A204.1 (cell line): ENCODE measurements around the gene SAMD4B.
"Not testable (repeated sequence)": the region's sequence is repeated elsewhere in the genome, so short reads cannot be mapped to it uniquely, and the experiment has no call there.

ENCODE experiments used
- FAIRE-seq: peaks from 2 replicates; lab custom pipeline; 2012; peaks lifted over from hg19 to GRCh38; lab: Jason Lieb, UNC

The SAMD4B gene

GRCh38 chr19:39341719-39342604 is at the start of gene SAMD4B:
SAMD4B (plus strand) TSS chr19:39342421; CDS start chr19:39356894, 14,473 bp downstream.
- no peak for FAIRE-seq

GRCh38 chr19:39293394-39293793 is 48.8 kb upstream of the SAMD4B start:
- no peak for FAIRE-seq

- no peak for FAIRE-seq
Measured at GRCh38 chr19:39296055-39296645, 46.1 kb upstream of the SAMD4B start, which contains the start of gene IFNL1. IFNL1 (plus strand) TSS chr19:39296407; CDS start chr19:39296422, 15 bp downstream.

- FAIRE-seq: no peak
Measured at GRCh38 chr19:39296906-39297305, 45.3 kb upstream of the SAMD4B start.

- FAIRE-seq: no peak
Measured at GRCh38 chr19:39297931-39298634, 44.1 kb upstream of the SAMD4B start.

GRCh38 chr19:39299404-39299803 is 42.8 kb upstream of the SAMD4B start:
- no peak for FAIRE-seq

GRCh38 chr19:39299832-39300231 is 42.4 kb upstream of the SAMD4B start:
- no peak for FAIRE-seq

- no peak for FAIRE-seq
Measured at GRCh38 chr19:39301021-39301420, 41.2 kb upstream of the SAMD4B start.

GRCh38 chr19:39301562-39301961 is 40.7 kb upstream of the SAMD4B start:
- FAIRE-seq: no peak

GRCh38 chr19:39303373-39304184 is 38.6 kb upstream of the SAMD4B start:
- no peak for FAIRE-seq

- FAIRE-seq: no peak
Measured at GRCh38 chr19:39304185-39304513, 38.1 kb upstream of the SAMD4B start.

GRCh38 chr19:39304701-39305571 is 37.3 kb upstream of the SAMD4B start:
- no peak for FAIRE-seq

- FAIRE-seq: no peak
Measured at GRCh38 chr19:39306075-39306474, 36.1 kb upstream of the SAMD4B start.

GRCh38 chr19:39307046-39307821 is 35.0 kb upstream of the SAMD4B start:
- FAIRE-seq: no peak

GRCh38 chr19:39307822-39308530 is 34.2 kb upstream of the SAMD4B start:
- no peak for FAIRE-seq

GRCh38 chr19:39308531-39309304 is 33.5 kb upstream of the SAMD4B start:
- no peak for FAIRE-seq

- not testable (repeated sequence) for FAIRE-seq
Measured at GRCh38 chr19:39309305-39309670, 32.9 kb upstream of the SAMD4B start.

- FAIRE-seq: no peak
Measured at GRCh38 chr19:39310558-39311311, 31.5 kb upstream of the SAMD4B start.
